Measurements from ENCODE around the gene CHD5. TPM values are rescaled to one million over a fixed set of nuclear protein-coding genes. Genes with fewer than 3 reads are reported as not detected.

CHD5 gene
- total and polyA plus RNA-seq, 12 donors = 0.07 to 56.5 (median 2.1) TPM; not detected in 2

DNA sequence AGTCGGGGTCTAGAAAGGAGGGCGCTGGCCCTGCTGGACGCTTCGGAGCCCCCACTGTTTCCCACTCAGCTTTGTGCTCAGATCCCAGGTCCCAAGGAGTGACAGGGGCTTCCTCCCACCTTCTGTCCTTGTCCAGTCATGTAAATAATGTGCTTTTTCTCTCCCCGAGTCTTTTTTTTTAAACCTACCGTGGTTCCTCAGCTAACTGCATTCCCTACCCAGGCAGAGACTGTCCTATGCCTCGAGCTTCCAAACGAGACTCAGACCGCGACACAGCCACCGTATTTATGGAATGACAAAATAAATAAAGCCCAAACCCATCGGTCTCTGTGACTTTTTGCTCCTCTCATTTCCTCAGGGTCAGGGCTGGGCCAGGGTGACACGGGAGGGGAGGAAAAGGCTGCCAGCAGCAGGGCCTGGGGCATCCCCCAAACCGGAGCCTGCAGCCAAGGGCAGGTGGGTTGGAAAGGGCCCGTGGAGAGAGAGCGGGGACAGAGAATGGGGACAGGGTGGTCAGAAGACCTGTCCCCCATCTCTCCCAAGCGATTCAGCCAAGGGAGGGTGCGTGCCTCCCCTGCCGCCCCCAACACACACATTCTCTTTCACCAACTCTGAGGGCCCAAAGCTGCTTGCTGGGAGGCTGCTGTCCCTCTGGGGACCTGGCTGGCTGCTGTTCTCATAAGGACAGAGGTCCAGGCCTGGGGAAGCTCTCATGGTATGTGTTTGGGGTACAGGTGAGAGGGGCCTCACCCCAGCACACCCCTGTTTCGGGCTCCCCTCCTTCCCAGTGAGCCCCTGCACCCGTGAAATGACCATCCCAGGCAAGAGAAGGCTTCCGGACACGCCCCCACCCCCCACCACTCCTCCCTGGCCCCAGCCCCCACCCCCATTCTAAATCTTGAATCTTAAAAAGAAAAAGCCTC lies 79.0 kb downstream of the CHD5 start:
- Histone ChIP-seq H3K4me1 (replicated peaks in 1 of 2) (no peaks in the 10 kb centered on the region), H3K9me3 (replicated peaks in 1 of 3) (no peaks in the 10 kb centered on the region), H3K36me3 (replicated peaks in 1 of 2) (no peaks in the 10 kb centered on the region), H3K4me3 (no peak overlapping the region), H3K27ac (no peak overlapping the region), H3K27me3 (peaks cover 3% of the 10 kb centered on the region)
- intact Hi-C loops (cut with DNase I) = no loop called here
- DNase-seq = no peak
- no peak for TF ChIP-seq POLR2A (IDR thresholded peaks at IDR 0.05)
- TF ChIP-seq, protein P1, sequence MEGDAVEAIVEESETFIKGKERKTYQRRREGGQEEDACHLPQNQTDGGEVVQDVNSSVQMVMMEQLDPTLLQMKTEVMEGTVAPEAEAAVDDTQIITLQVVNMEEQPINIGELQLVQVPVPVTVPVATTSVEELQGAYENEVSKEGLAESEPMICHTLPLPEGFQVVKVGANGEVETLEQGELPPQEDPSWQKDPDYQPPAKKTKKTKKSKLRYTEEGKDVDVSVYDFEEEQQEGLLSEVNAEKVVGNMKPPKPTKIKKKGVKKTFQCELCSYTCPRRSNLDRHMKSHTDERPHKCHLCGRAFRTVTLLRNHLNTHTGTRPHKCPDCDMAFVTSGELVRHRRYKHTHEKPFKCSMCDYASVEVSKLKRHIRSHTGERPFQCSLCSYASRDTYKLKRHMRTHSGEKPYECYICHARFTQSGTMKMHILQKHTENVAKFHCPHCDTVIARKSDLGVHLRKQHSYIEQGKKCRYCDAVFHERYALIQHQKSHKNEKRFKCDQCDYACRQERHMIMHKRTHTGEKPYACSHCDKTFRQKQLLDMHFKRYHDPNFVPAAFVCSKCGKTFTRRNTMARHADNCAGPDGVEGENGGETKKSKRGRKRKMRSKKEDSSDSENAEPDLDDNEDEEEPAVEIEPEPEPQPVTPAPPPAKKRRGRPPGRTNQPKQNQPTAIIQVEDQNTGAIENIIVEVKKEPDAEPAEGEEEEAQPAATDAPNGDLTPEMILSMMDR (IDR thresholded peaks at IDR 0.05) = no peak
- 46 to 60% (median 57%) methylated on average over 19 to 23 of the region's 23 CpGs for WGBS, 4 donors

DNA sequence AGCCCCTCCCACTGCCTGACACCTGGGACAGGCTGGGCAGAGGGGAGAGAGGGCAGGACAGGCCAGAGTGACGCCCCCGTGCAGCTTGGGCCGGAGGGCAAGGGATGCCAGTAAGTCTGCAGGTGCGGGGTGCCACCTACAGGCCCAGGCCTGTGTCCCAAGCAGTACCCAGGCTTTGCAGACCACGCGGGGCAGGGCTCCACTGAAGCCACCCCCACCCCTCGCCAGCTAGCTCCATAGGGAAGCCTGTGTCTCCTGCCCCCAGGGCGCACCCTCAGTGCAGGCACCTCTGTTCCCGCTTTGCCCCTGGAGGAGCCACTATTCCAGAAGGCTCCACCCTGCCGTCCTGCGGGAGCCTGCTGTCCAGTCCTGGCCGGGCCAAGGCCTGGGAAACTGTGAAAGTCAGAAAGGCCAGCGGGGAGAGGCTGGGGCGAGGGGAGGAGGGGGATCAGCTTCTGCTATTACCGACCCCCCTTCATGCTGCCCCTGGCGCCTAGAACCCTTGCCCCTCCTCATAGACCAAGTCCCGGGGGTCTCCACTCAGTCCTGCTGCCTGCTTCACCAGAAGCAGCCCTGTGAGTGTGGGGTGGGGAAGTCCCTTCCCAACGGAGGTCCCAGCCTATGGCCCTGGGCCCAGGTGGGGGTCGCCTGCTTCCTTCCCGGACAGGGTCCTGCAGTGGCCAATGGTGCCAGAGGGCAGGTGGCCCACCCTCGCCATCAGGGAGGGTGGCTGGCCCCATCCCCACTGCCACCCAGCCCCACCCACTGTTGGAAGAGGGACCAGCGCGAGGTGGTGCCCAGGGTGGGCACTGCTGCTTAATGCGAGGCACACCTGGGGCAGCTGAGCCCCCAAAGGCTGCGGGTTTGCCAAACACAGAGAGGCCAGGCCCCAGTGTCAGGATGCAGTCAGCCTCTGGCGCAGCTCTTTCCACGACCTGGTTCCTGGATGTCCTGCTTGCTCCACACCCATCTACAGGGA lies 80.0 kb downstream of the CHD5 start:
- no peaks in the 10 kb centered on the region for H3K4me1 ChIP-seq (replicated peaks in 1 of 2)
- no peak overlapping the region for H3K4me3 ChIP-seq
- peaks cover 3% of the 10 kb centered on the region for H3K27me3 ChIP-seq
- no peak for TF ChIP-seq POLR2A (IDR thresholded peaks at IDR 0.05)
- TF ChIP-seq, protein P1 (IDR thresholded peaks at IDR 0.05) = no peak
- no peaks in the 10 kb centered on the region for H3K9me3 ChIP-seq (replicated peaks in 1 of 3)
- DNase-seq = no peak
- no peaks in the 10 kb centered on the region for H3K36me3 ChIP-seq (replicated peaks in 1 of 2)
- intact Hi-C loops (cut with DNase I) = loop anchor here in 1 of 2 donors (10.0 kb wide), 1 partner anchor 65 kb away; no protein-coding TSS in a partner anchor
- no peak overlapping the region for H3K27ac ChIP-seq
- 67 to 80% (median 73%) methylated on average over 6 to 27 of the region's 27 CpGs for WGBS, 4 donors

DNA sequence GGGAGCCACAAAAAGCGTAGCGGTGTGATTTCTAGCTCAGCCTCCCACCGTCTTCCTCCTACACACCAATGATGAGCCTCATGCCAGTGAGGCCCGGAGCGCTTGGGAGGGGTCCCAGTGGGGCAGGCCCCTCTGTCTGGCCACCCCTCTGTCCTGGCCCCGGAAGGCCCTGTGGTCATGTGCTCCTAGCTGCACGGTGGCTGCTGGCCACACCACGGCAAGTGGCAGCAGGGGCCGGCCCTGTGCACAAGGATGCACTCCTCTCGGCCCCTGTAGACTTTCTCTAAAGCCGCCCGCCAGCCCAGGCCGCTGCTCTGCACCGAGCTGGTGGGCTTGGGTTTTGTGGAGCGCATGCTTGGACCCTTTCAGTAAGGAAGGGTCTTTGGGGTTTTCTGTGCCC lies 80.8 kb downstream of the CHD5 start:
- Histone ChIP-seq H3K4me3 (no peak overlapping the region), H3K27me3 (peaks cover 3% of the 10 kb centered on the region), H3K27ac (no peak overlapping the region), H3K4me1 (replicated peaks in 1 of 2) (no peaks in the 10 kb centered on the region), H3K36me3 (replicated peaks in 1 of 2) (no peaks in the 10 kb centered on the region), H3K9me3 (replicated peaks in 1 of 3) (no peaks in the 10 kb centered on the region)
- 90 to 92% (median 91%) methylated on average over 12 to 15 of the region's 15 CpGs; no CpG with 5 or more reads in 1 of the 4 donors for WGBS, 4 donors
- no peak for DNase-seq
- intact Hi-C loops (cut with DNase I) = loop anchor here in 1 of 2 donors (10.0 kb wide), 1 partner anchor 64 kb away; no protein-coding TSS in a partner anchor
- TF ChIP-seq POLR2A (IDR thresholded peaks at IDR 0.05) = no peak
- TF ChIP-seq, protein P1 (IDR thresholded peaks at IDR 0.05) = no peak

Data from adrenal gland (tissue), 12 donors.